GM12878 (cell line): ENCODE data around the gene TRIM25. TPM values are rescaled to one million over a fixed set of nuclear protein-coding genes. Genes with fewer than 3 reads are reported as not detected.

Experiments
- ATAC-seq: fragments of 200-7000 bp; cut with Tn5 transposase; 3 replicates; pipeline ENCODE4 v1.9.1; 2020; ENCODE audit warnings: mild to moderate bottlenecking, moderate library complexity
- BruUV-seq: library from RNA; stranded (reverse); fragments of 400-500 nt; replicated peaks from 2 replicates; lab custom pipeline; 2021; lab: Mats Ljungman, UMichigan
- CTCF ChIA-PET: fragments of 300-600 bp; sonication (Branson Sonifier 250); formaldehyde crosslinking; extraction: SDS; loops from one replicate; lab custom pipeline; 2021; ENCODE audit warnings: inconsistent platforms; lab: Yijun Ruan, JAX
- POLR2A ChIA-PET: fragments of 350-600 bp; formaldehyde crosslinking; extraction: SDS; loops from one replicate; lab custom pipeline; 2021; ENCODE audit warnings: inconsistent platforms; lab: Charles Lee
- RAD21 ChIA-PET: fragments of 300-600 bp; sonication (Branson Sonifier 250); formaldehyde crosslinking; loops from one replicate; lab custom pipeline; 2023; ENCODE audit warnings: antibody characterized with exemption; ENCODE audit not compliant: unreplicated experiment; lab: Charles Lee
- SMC1A ChIA-PET: fragments of 300-600 bp; sonication (Branson Sonifier 250); formaldehyde crosslinking; loops from one replicate; lab custom pipeline; 2023; ENCODE audit not compliant: unreplicated experiment, uncharacterized antibody; lab: Charles Lee
- DNase-seq: peaks from one replicate; pipeline ENCODE4 v3.0.0-alpha.2; 2011; ENCODE audit warnings: low read depth, low spot score
- FAIRE-seq: peaks from 3 replicates; lab custom pipeline; 2011; peaks lifted over from hg19 to GRCh38; lab: Jason Lieb, UNC
- H2AFZ ChIP-seq: 2 replicates; pipeline ENCODE4 v1.6.0; 2011; ENCODE audit warnings: low read depth, low read length, control low read depth; ENCODE audit not compliant: control insufficient read depth
- H3K27ac ChIP-seq: 2 replicates; pipeline ENCODE4 v1.5.1; 2011; ENCODE audit warnings: control low read depth; ENCODE audit not compliant: control insufficient read depth, insufficient read depth
- H3K27me3 ChIP-seq, 2 experiments: replicated peaks in 1 of 2; 2 replicates each; pipeline versions ENCODE4 v1.6.0 to v1.6.1; 2011; ENCODE audit warnings: low read length in 1 of 2; ENCODE audit not compliant: control insufficient read depth in 2 of 2, insufficient read depth in 2 of 2
- H3K36me3 ChIP-seq, 2 experiments: 2 replicates each; pipeline ENCODE4 v1.5.1; 2011; ENCODE audit warnings: low read length in 1 of 2; ENCODE audit not compliant: control insufficient read depth in 2 of 2, insufficient read depth in 2 of 2
- H3K4me1 ChIP-seq: 2 replicates; pipeline ENCODE4 v1.6.1; 2011; ENCODE audit warnings: mild to moderate bottlenecking, low read length, moderate library complexity, mixed read lengths; ENCODE audit not compliant: control insufficient read depth, insufficient read depth
- H3K4me2 ChIP-seq: 2 replicates; pipeline ENCODE4 v1.6.0; 2011; ENCODE audit warnings: control low read depth; ENCODE audit not compliant: control insufficient read depth, insufficient read depth
- H3K4me3 ChIP-seq: fragments of 200-600 bp; sonication (generic); 2 replicates; pipeline ENCODE4 v1.5.1; 2016
- H3K79me2 ChIP-seq: 2 replicates; pipeline ENCODE4 v1.6.0; 2011; ENCODE audit warnings: low read length; ENCODE audit not compliant: control insufficient read depth, insufficient read depth
- H3K9ac ChIP-seq: 2 replicates; pipeline ENCODE4 v1.8.0; 2011; ENCODE audit warnings: low read length, control low read depth, mixed read lengths; ENCODE audit not compliant: control insufficient read depth, insufficient read depth
- H3K9me3 ChIP-seq: replicated peaks from 3 replicates; pipeline ENCODE4 v1.5.1; 2011; ENCODE audit warnings: mild to moderate bottlenecking, low read length; ENCODE audit not compliant: control insufficient read depth, insufficient read depth
- H4K20me1 ChIP-seq: 2 replicates; pipeline ENCODE4 v1.6.0; 2011; ENCODE audit not compliant: control insufficient read depth, insufficient read depth
- MEF2A ChIP-seq: IDR thresholded peaks from 2 replicates; pipeline ENCODE4 v1.6.1; 2011; ENCODE audit warnings: low read depth, mild to moderate bottlenecking, low read length, moderate library complexity; ENCODE audit not compliant: insufficient read depth
- MTA3 ChIP-seq: IDR thresholded peaks from 2 replicates; pipeline ENCODE4 v1.6.1; 2012; ENCODE audit warnings: low read length, inconsistent platforms, borderline replicate concordance
- NFIC ChIP-seq: IDR thresholded peaks from 2 replicates; pipeline ENCODE4 v1.6.1; 2012; ENCODE audit warnings: low read depth, mild to moderate bottlenecking, inconsistent platforms, low read length, moderate library complexity
- SPI1 ChIP-seq: IDR thresholded peaks from 2 replicates; pipeline ENCODE4 v1.6.1; 2011; ENCODE audit warnings: low read depth, mild to moderate bottlenecking, low read length, moderate library complexity, borderline replicate concordance; ENCODE audit not compliant: insufficient read depth
- STAT1 ChIP-seq: fragments of 450-650 bp; conservative IDR thresholded peaks from 2 replicates; pipeline ENCODE4 v1.6.1; 2014; ENCODE audit warnings: antibody characterized with exemption, mild to moderate bottlenecking
- TAF1 ChIP-seq: IDR thresholded peaks from 2 replicates; pipeline ENCODE4 v1.6.1; 2011; ENCODE audit warnings: mild to moderate bottlenecking, low read depth, low read length, borderline replicate concordance
- WGBS: methylation state at CpG from one replicate; pipeline ENCODE4 v1.1.6; 2016; ENCODE audit warnings: low lambda C conversion rate; ENCODE audit not compliant: insufficient replicate concordance, insufficient coverage; ENCODE audit errors: missing lambda C conversion rate; 5-methylcytosine and 5-hydroxymethylcytosine counted together
- in situ Hi-C: fragments of 300-500 bp; cut with MboI; formaldehyde crosslinking; loops from 9 replicates; pipeline ENCODE4 v1.14.3; 2018; ENCODE audit warnings: mixed read lengths
- intact Hi-C: fragments of 100-400 bp; cut with micrococcal nuclease; formaldehyde crosslinking; loops from one replicate; pipeline ENCODE4 v1.14.2; 2022; ENCODE audit not compliant: unreplicated experiment
- polyA plus RNA-seq, 11 experiments: library from polyadenylated mRNA; depleted of rRNA in 4 of 11; unstranded in 6 of 11; stranded (reverse) in 5 of 11; fragments of >200 nt; fragmentation: Nextera tagmentation in 4 of 11; fragmentation: Illumina TruSeq in 1 of 11; extraction: Ambion mirVana in 4 of 11; extraction: Trizol in 1 of 11; gene quantifications; 1 replicate in 1 of 11; 2 replicates in 10 of 11; pipeline versions ENCODE4 v1.2.1 to v1.2.3, GENCODE V29; 2011 to 2016; ENCODE audit warnings: inconsistent platforms in 2 of 11, missing spikeins in 2 of 11, low read depth in 1 of 11
- total RNA-seq, 4 experiments: library from RNA; depleted of rRNA in 3 of 4; stranded (reverse); fragments of >200 nt in 3 of 4; fragmentation: Illumina TruSeq in 1 of 4; extraction: Trizol in 1 of 4; gene quantifications; 2 replicates each; pipeline versions ENCODE4 v1.2.1 to v1.2.3, GENCODE V29; 2013 to 2021

TRIM25 gene
- total and polyA plus RNA-seq, 10 of the 15 experiments (the other 5 are each of a cell fraction or from before 2014, with no cell fraction given): 10.5 to 123 (median 51.3) TPM

DNA sequence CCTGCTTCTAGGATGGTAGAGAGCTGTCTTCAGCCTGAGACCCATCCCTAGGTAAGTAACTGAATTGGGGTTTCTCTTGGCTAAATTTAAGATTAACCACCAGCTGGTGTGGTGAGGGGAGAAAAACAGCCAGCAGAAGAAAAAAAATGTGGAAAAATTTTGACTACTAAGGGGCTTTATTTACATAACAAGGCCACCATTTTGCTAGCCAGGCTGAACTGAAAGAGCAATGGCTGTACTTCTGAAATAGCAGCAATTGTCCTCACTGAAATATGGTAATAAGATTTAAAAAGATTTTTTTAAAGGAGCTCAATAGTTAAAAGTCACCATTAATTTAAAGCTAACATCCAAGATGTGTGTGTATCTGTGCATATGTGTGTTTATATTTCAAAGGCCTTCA is 12.4 kb upstream of the TRIM25 start:
- Histone ChIP-seq H3K9ac (no peak overlapping the region), H3K36me3 (no peaks in the 10 kb centered on the region), H4K20me1 (no peaks in the 10 kb centered on the region), H3K4me1 (no peaks in the 10 kb centered on the region), H2AFZ (no peak overlapping the region), H3K79me2 (no peaks in the 10 kb centered on the region), H3K27me3 (no peaks in the 10 kb centered on the region), H3K4me2 (no peak overlapping the region), H3K27ac (no peak overlapping the region), H3K4me3 (no peak overlapping the region), H3K9me3 (peaks cover 2% of the 10 kb centered on the region; the same call in 2 of the 3 replicates)
- TF ChIP-seq STAT1 (no peak), SPI1 (no peak), MTA3 (no peak), MEF2A (no peak), NFIC (no peak)
- in situ Hi-C loops (no loop called here), intact Hi-C loops (no loop called here)
- no peak for ATAC-seq
- BruUV-seq: no TSS peak
- FAIRE-seq: no peak
- POLR2A ChIA-PET: interaction anchor here (0.6 kb wide), 1 partner anchor 50 kb away, joined by 3 read pairs; no protein-coding TSS in a partner anchor
- SMC1A ChIA-PET: no interaction called here
- no peak for DNase-seq
- CTCF ChIA-PET: interaction anchor here (1.0 to 3.4 kb wide), 3 partner anchors 13 to 107 kb away, joined by 3 to 19 read pairs (median 8); no protein-coding TSS in a partner anchor
- RAD21 ChIA-PET: interaction anchor here (1.3 kb wide), 1 partner anchor 105 kb away, joined by 3 read pairs; no protein-coding TSS in a partner anchor

- Histone ChIP-seq H3K4me3 (no peak overlapping the region), H4K20me1 (no peaks in the 10 kb centered on the region), H3K4me1 (no peaks in the 10 kb centered on the region), H3K9ac (no peak overlapping the region), H3K9me3 (peaks cover 2% of the 10 kb centered on the region; the same call in 2 of the 3 replicates), H2AFZ (no peak overlapping the region), H3K79me2 (no peaks in the 10 kb centered on the region), H3K36me3 (no peaks in the 10 kb centered on the region), H3K27me3 (no peaks in the 10 kb centered on the region), H3K4me2 (no peak overlapping the region), H3K27ac (no peak overlapping the region)
- ChIA-PET SMC1A (no interaction called here), RAD21 (no interaction called here), POLR2A (no interaction called here), CTCF (interaction anchor here (0.7 to 3.4 kb wide), 2 partner anchors 106 to 145 kb away, joined by 4 to 19 read pairs; no protein-coding TSS in a partner anchor)
- no peak for ATAC-seq
- no peak for TF ChIP-seq TAF1
- 68% methylated on average over 2 of the region's 2 CpGs for whole genome bisulfite sequencing
- intact Hi-C loops (no loop called here), in situ Hi-C loops (no loop called here)
- BruUV-seq: no TSS peak
- no peak for FAIRE-seq
- no peak for DNase-seq
Observed at GRCh38 chr17:56925088-56925487, 11.2 kb upstream of the TRIM25 start.
